HG02840 (cell line): Measurements from ENCODE around the gene CDK19.

Experiments
- ATAC-seq: cut with Tn5 transposase; IDR thresholded peaks from one replicate; pipeline ENCODE4 v1.9.1; 2021; ENCODE audit warnings: mild to moderate bottlenecking, moderate library complexity, moderate number of reproducible peaks; ENCODE audit not compliant: unreplicated experiment, low FRiP score

CDK19 gene

DNA sequence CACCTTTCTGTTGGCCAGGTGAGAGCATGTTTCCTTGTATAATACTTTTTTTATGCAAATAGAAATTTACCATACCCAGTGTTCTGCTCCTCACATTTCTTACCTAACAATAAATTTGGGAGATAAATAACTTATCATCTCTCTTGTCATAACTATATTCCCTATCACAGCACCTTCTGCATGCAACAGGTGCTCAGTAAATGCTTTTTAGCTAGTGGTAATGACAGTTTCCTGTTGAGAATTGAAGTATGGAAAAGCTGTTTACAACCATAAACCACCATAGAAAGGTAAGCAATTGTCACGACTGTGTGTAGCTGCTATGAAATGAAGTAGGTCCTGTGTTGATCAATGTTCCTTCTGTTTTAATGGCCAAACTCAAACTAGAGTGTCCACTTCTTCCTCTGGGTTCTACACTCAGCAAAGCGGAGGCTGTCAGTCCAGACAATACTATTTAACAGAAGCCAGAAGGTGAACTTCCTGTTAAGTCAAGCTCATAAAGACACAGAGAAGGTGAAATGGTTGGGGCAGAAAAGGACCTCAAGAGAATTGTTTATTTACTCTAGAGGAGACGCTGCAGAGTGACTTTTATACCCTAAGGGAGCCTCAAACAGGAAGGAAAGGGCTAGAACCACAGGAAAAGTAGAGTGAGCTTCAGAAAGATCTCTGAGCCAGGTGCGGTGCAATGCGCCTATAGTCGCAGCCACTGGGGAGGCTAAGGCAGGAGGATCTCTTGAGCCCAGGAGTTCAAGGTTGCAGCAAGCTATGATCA, 254.8 kb downstream of the CDK19 start:
- ATAC-seq, result no peak
